Measurements from ENCODE around the gene MACROD1.

- TF ChIP-seq, protein P1, sequence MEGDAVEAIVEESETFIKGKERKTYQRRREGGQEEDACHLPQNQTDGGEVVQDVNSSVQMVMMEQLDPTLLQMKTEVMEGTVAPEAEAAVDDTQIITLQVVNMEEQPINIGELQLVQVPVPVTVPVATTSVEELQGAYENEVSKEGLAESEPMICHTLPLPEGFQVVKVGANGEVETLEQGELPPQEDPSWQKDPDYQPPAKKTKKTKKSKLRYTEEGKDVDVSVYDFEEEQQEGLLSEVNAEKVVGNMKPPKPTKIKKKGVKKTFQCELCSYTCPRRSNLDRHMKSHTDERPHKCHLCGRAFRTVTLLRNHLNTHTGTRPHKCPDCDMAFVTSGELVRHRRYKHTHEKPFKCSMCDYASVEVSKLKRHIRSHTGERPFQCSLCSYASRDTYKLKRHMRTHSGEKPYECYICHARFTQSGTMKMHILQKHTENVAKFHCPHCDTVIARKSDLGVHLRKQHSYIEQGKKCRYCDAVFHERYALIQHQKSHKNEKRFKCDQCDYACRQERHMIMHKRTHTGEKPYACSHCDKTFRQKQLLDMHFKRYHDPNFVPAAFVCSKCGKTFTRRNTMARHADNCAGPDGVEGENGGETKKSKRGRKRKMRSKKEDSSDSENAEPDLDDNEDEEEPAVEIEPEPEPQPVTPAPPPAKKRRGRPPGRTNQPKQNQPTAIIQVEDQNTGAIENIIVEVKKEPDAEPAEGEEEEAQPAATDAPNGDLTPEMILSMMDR (IDR thresholded peaks at IDR 0.05) = no peak
- TF ChIP-seq ZNF423 (CRISPR knock-in tag; IDR thresholded peaks at IDR 0.05) = no peak
- no peak for TF ChIP-seq FOXJ3 (CRISPR knock-in tag; IDR thresholded peaks at IDR 0.05; ENCODE audit: borderline replicate concordance)
- no peak for TF ChIP-seq HMGXB4 (CRISPR knock-in tag; IDR thresholded peaks at IDR 0.05)
- no peak for TF ChIP-seq JUN (CRISPR knock-in tag; IDR thresholded peaks at IDR 0.05)
- TF ChIP-seq, protein P2, sequence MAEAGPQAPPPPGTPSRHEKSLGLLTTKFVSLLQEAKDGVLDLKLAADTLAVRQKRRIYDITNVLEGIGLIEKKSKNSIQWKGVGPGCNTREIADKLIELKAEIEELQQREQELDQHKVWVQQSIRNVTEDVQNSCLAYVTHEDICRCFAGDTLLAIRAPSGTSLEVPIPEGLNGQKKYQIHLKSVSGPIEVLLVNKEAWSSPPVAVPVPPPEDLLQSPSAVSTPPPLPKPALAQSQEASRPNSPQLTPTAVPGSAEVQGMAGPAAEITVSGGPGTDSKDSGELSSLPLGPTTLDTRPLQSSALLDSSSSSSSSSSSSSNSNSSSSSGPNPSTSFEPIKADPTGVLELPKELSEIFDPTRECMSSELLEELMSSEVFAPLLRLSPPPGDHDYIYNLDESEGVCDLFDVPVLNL (CRISPR knock-in tag; IDR thresholded peaks at IDR 0.05; ENCODE audit: borderline replicate concordance, low read depth) = no peak
- TF ChIP-seq TEAD4 (CRISPR knock-in tag; IDR thresholded peaks at IDR 0.05) = no peak
- TF ChIP-seq, protein P3, sequence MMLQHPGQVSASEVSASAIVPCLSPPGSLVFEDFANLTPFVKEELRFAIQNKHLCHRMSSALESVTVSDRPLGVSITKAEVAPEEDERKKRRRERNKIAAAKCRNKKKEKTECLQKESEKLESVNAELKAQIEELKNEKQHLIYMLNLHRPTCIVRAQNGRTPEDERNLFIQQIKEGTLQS (CRISPR knock-in tag; conservative IDR thresholded peaks at IDR 0.05) = no peak
- no peak for TF ChIP-seq KAT7 (CRISPR knock-in tag; IDR thresholded peaks at IDR 0.05; ENCODE audit: borderline replicate concordance)
- TF ChIP-seq, protein P4, sequence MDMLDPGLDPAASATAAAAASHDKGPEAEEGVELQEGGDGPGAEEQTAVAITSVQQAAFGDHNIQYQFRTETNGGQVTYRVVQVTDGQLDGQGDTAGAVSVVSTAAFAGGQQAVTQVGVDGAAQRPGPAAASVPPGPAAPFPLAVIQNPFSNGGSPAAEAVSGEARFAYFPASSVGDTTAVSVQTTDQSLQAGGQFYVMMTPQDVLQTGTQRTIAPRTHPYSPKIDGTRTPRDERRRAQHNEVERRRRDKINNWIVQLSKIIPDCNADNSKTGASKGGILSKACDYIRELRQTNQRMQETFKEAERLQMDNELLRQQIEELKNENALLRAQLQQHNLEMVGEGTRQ (CRISPR knock-in tag; IDR thresholded peaks at IDR 0.05) = no peak
- TF ChIP-seq IRF2 (CRISPR knock-in tag; IDR thresholded peaks at IDR 0.05; ENCODE audit: borderline replicate concordance, low read depth) = no peak
Measured at GRCh38 chr11:64208796-64209562, 43.1 kb upstream of the MACROD1 start.

Measured in WTC11 (cell line).